Pancreas (tissue), 10 donors: ENCODE results near the gene KIF5A. TPM values are rescaled to one million over a fixed set of nuclear protein-coding genes. Genes with fewer than 3 reads are reported as not detected.

Experiments used
- ATAC-seq, 4 donors: fragments of 200-7000 bp; cut with Tn5 transposase; one replicate each; pipeline versions ENCODE4 v1.8.0 to v1.9.1; 2020; ENCODE audit warnings: mild to moderate bottlenecking in 4 of 4, moderate library complexity in 4 of 4
- DNase-seq, 6 donors: peaks; one replicate each; pipeline ENCODE4 v3.0.0-alpha.2; 2020
- FAIRE-seq: peaks from 2 replicates; lab custom pipeline; 2012; peaks lifted over from hg19 to GRCh38; lab: Jason Lieb, UNC
- H3K27ac ChIP-seq, 4 donors: fragments of 200-600 bp; sonication (generic); 1 replicate in 3 of 4; 2 replicates in 1 of 4; pipeline versions ENCODE4 v1.5.0 to v1.8.0; 2020
- H3K27me3 ChIP-seq, 4 donors: fragments of 200-600 bp; one replicate each; pipeline ENCODE4 v1.8.0; 2021
- H3K36me3 ChIP-seq, 3 donors: fragments of 200-600 bp; sonication (generic) in 1 of 3; one replicate each; pipeline versions ENCODE4 v1.5.0 to v1.8.0; 2020 to 2021
- H3K4me1 ChIP-seq, 3 donors: fragments of 200-600 bp; one replicate each; pipeline ENCODE4 v1.8.0; 2021
- H3K4me3 ChIP-seq, 4 donors: fragments of 200-600 bp; sonication (generic) in 2 of 4; one replicate each; pipeline versions ENCODE4 v1.5.0 to v1.8.0; 2020 to 2021
- H3K9me3 ChIP-seq, 4 donors: fragments of 200-600 bp; one replicate each; pipeline ENCODE4 v1.8.0; 2021
- WGBS, 2 donors: extraction: QIAGEN DNeasy Blood & Tissue Kit; methylation state at CpG; one replicate each; pipeline ENCODE4 v1.1.7; 2013; 5-methylcytosine and 5-hydroxymethylcytosine counted together
- intact Hi-C, 3 donors: fragments of 100-400 bp; cut with DNase I; formaldehyde crosslinking; loops; one replicate each; pipeline versions ENCODE4 v1.11.1 to v1.14.2; 2022
- polyA plus RNA-seq, 2 donors: library from polyadenylated mRNA; stranded (reverse); fragments of 200-250 nt; gene quantifications; one replicate each; pipeline ENCODE4 v1.2.3, GENCODE V29; 2013
- total RNA-seq, 6 donors: library from RNA; stranded (reverse); fragmentation: NEBNext Ultra II Directional in 4 of 6; extraction: Animal tissue kit (Norgen Biotek cat#: 25700) in 4 of 6; gene quantifications; one replicate each; pipeline versions ENCODE4 v1.2.1 to v1.2.4, GENCODE V29; 2021 to 2023
- TF ChIP-seq, protein P1 (sequence below), 4 donors: fragments of 200-600 bp; sonication (generic) in 3 of 4; IDR thresholded peaks; one replicate each; pipeline versions ENCODE4 v1.5.0 to v1.8.0; 2021; ENCODE audit warnings: antibody characterized with exemption in 4 of 4
- donor health status: healthy with polysubstance abuse.
- donor health status: DM: no; HTN: no; CAD: no; lungs with moderate emphysema.
- donor health status: DM: no; HTN: no; CAD: no.
- donor health status: control.
- donor health status: control.
- donor health status: Bipolar disorder and iron deficiency.
- donor health status: DM: yes; HTN: yes; CAD: no.
- donor health status: DM: no; HTN: no; CAD: no.
- donor health status: DM: no; HTN: no; CAD: no.
- donor health status: DM: yes; HTN: yes; CAD: no.

The KIF5A gene
- total and polyA plus RNA-seq, 8 donors = 0.25 to 2.9 (median 0.68) TPM

GRCh38 chr12:57530396-57531142 lies 19.3 kb upstream of the KIF5A start:
- Histone ChIP-seq H3K27ac (no peak overlapping the region), H3K4me3 (no peak overlapping the region), H3K9me3 (no peaks in the 10 kb centered on the region), H3K4me1 (no peaks in the 10 kb centered on the region), H3K36me3 (peaks cover 6 to 79% (median 38%) of the 10 kb centered on the region in 3 donors), H3K27me3 (no peaks in the 10 kb centered on the region)
- intact Hi-C loops = no loop called here
- TF ChIP-seq, protein P1, sequence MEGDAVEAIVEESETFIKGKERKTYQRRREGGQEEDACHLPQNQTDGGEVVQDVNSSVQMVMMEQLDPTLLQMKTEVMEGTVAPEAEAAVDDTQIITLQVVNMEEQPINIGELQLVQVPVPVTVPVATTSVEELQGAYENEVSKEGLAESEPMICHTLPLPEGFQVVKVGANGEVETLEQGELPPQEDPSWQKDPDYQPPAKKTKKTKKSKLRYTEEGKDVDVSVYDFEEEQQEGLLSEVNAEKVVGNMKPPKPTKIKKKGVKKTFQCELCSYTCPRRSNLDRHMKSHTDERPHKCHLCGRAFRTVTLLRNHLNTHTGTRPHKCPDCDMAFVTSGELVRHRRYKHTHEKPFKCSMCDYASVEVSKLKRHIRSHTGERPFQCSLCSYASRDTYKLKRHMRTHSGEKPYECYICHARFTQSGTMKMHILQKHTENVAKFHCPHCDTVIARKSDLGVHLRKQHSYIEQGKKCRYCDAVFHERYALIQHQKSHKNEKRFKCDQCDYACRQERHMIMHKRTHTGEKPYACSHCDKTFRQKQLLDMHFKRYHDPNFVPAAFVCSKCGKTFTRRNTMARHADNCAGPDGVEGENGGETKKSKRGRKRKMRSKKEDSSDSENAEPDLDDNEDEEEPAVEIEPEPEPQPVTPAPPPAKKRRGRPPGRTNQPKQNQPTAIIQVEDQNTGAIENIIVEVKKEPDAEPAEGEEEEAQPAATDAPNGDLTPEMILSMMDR (IDR thresholded peaks at IDR 0.05) = no peak
- no peak for DNase-seq
- no peak for ATAC-seq
- FAIRE-seq = no peak
- 77 to 80% methylated on average over 5 of the region's 5 CpGs for WGBS, 2 donors

- H3K4me3 ChIP-seq = no peak overlapping the region
- no peaks in the 10 kb centered on the region for H3K27me3 ChIP-seq
- H3K9me3 ChIP-seq = no peaks in the 10 kb centered on the region
- 89 to 95% methylated on average over 1 of the region's 1 CpG for WGBS, 2 donors
- no peak for FAIRE-seq
- no peak for ATAC-seq
- no peak overlapping the region for H3K27ac ChIP-seq
- intact Hi-C loops = no loop called here
- no peaks in the 10 kb centered on the region for H3K4me1 ChIP-seq
- DNase-seq = no peak
- peaks cover 6 to 79% (median 38%) of the 10 kb centered on the region in 3 donors for H3K36me3 ChIP-seq
- TF ChIP-seq, protein P1 (IDR thresholded peaks at IDR 0.05) = no peak
Observed at GRCh38 chr12:57531836-57532235, 18.0 kb upstream of the KIF5A start.

GRCh38 chr12:57533108-57533507 lies 16.7 kb upstream of the KIF5A start:
- TF ChIP-seq, protein P1 (IDR thresholded peaks at IDR 0.05) = no peak
- intact Hi-C loops = no loop called here
- Histone ChIP-seq H3K27me3 (no peaks in the 10 kb centered on the region), H3K27ac (no peak overlapping the region), H3K4me1 (no peaks in the 10 kb centered on the region), H3K4me3 (no peak overlapping the region), H3K36me3 (peaks cover 6 to 74% (median 36%) of the 10 kb centered on the region in 3 donors), H3K9me3 (no peaks in the 10 kb centered on the region)
- ATAC-seq (no peak), FAIRE-seq (no peak), DNase-seq (no peak)
- WGBS, 2 donors = 90 to 94% methylated on average over 8 of the region's 8 CpGs

DNA sequence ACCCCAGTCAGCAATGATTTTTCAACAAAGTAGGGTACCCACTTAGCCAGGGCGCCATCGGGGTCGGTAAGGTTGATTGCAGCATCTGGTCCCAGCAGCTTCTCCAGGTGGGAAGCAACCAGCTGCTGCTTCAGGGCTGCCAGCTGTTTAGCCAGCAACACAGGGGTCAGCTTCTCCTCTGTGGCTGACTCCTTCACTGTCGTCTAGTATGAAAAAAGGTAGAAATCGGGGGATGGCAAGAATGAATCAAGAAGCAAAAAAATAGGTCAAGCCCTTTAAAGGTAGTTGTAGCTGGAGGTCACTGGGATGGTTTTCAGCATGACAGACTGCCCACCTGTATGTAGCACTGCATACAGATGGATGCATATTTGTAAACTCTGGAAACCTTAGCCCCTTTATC lies 15.6 kb upstream of the KIF5A start:
- intact Hi-C loops = no loop called here
- 59 to 68% methylated on average over 5 of the region's 5 CpGs for WGBS, 2 donors

More for the DNA sequence above, 15.6 kb upstream of the KIF5A start:
- Histone ChIP-seq H3K4me3 (no peak overlapping the region), H3K27me3 (no peaks in the 10 kb centered on the region), H3K9me3 (no peaks in the 10 kb centered on the region), H3K4me1 (no peaks in the 10 kb centered on the region), H3K27ac (no peak overlapping the region), H3K36me3 (peaks cover 6 to 68% (median 35%) of the 10 kb centered on the region in 3 donors)
- FAIRE-seq (no peak), DNase-seq (no peak), ATAC-seq (no peak)
- TF ChIP-seq, protein P1 (IDR thresholded peaks at IDR 0.05) = no peak
